Heart left ventricle (tissue), 16 donors: Measurements from ENCODE around the gene DISP2. TPM values are rescaled to one million over a fixed set of nuclear protein-coding genes. Genes with fewer than 3 reads are reported as not detected.

Experiments
- ATAC-seq, 4 donors: fragments of 200-7000 bp; cut with Tn5 transposase; one replicate each; pipeline ENCODE4 v1.9.1; 2020 to 2022; ENCODE audit warnings: moderate library complexity in 4 of 4, mild to moderate bottlenecking in 3 of 4, moderate number of reproducible peaks in 1 of 4
- DNase-seq, 5 donors: peaks; one replicate each; pipeline ENCODE4 v3.0.0-alpha.2; 2020
- H3K27ac ChIP-seq, 12 donors: fragments of 200-600 bp; sonication (generic) in 4 of 12; one replicate each; pipeline versions ENCODE4 v1.5.0 to v1.8.0; 2016 to 2022; ENCODE audit warnings: mild to moderate bottlenecking in 2 of 12
- H3K27me3 ChIP-seq, 9 donors: fragments of 200-600 bp; sonication (generic) in 2 of 9; one replicate each; pipeline versions ENCODE4 v1.5.1 to v1.8.0; 2016 to 2022; ENCODE audit warnings: mild to moderate bottlenecking in 3 of 9
- H3K36me3 ChIP-seq, 9 donors: fragments of 200-600 bp; sonication (generic) in 2 of 9; one replicate each; pipeline versions ENCODE4 v1.5.0 to v1.8.0; 2018 to 2022; ENCODE audit warnings: mild to moderate bottlenecking in 2 of 9
- H3K4me1 ChIP-seq, 12 donors: fragments of 200-600 bp; sonication (generic) in 4 of 12; one replicate each; pipeline versions ENCODE4 v1.5.0 to v1.8.0; 2016 to 2022; ENCODE audit warnings: mild to moderate bottlenecking in 3 of 12
- H3K4me3 ChIP-seq, 12 donors: fragments of 200-600 bp; sonication (generic) in 4 of 12; one replicate each; pipeline versions ENCODE4 v1.5.0 to v1.8.0; 2017 to 2022; ENCODE audit warnings: mild to moderate bottlenecking in 9 of 12, moderate library complexity in 4 of 12
- H3K9me3 ChIP-seq, 12 donors: fragments of 200-600 bp; sonication (generic) in 4 of 12; one replicate each; pipeline versions ENCODE4 v1.5.0 to v1.8.0; 2016 to 2022; ENCODE audit warnings: mild to moderate bottlenecking in 1 of 12
- CTCF ChIP-seq, 12 donors: fragments of 200-600 bp; sonication (generic) in 4 of 12; IDR thresholded peaks; one replicate each; pipeline versions ENCODE4 v1.5.0 to v1.8.0; 2018 to 2022; ENCODE audit warnings: antibody characterized with exemption in 12 of 12, mild to moderate bottlenecking in 5 of 12
- POLR2A ChIP-seq, 2 donors: fragments of 450-650 bp; IDR thresholded peaks; one replicate each; pipeline ENCODE4 v1.6.1; 2017; ENCODE audit warnings: antibody characterized with exemption in 2 of 2, mild to moderate bottlenecking in 2 of 2, moderate library complexity in 2 of 2
- WGBS, 4 donors: extraction: QIAGEN DNeasy Blood & Tissue Kit in 2 of 4; methylation state at CpG; one replicate each; pipeline versions ENCODE4 v1.1.5 to v1.1.7; 2013 to 2018; 5-methylcytosine and 5-hydroxymethylcytosine counted together
- intact Hi-C, 10 donors: fragments of 100-400 bp; cut with DNase I; formaldehyde crosslinking; loops; one replicate each; pipeline versions ENCODE4 v1.11.1 to v1.14.2; 2022
- polyA plus RNA-seq, 2 donors: library from polyadenylated mRNA; stranded (reverse); fragments of 200-250 nt; gene quantifications; one replicate each; pipeline ENCODE4 v1.2.3, GENCODE V29; 2013
- total RNA-seq, 9 donors: library from RNA; depleted of rRNA in 2 of 9; stranded (reverse); fragments of >200 nt in 2 of 9; fragmentation: NEBNext Ultra II Directional in 3 of 9; extraction: Animal tissue kit (Norgen Biotek cat#: 25700) in 3 of 9; gene quantifications; one replicate each; pipeline versions ENCODE4 v1.1.0 to v1.2.4, GENCODE V29; 2016 to 2023
- donor health status: ischemic (EF 13 %, LVEDD 7.1; RV severe dilation, severe dysfunction).
- donor health status: healthy with polysubstance abuse.
- donor health status: DM: no; HTN: yes; CAD: no.
- donor health status: DM: no; HTN: no; CAD: no.
- donor health status: ischemic (EF 25% LVEDD 6.9; RV normal size, moderate dysfunction).
- donor health status: ischemic (EF 25% LVEDD 5.7; RV mildly dilated, moderate dysfunction).
- donor health status: healthy.
- donor health status: DM: yes; HTN: yes; CAD: no.
- donor health status: ischemic (EF 35%, LVEDD 5.7; RV mildly dilated, moderate dysfunction).
- donor health status: nonischemic (EF 11% LVEDD 7.7; RV severe dilation, severe dysfunction).
- donor health status: DM: yes; HTN: yes; CAD: no.
- donor health status: PGD.
- donor health status: ischemic (EF 29% LVEDD 5.4; RV normal size, mild dysfunction).
- donor health status: nonischemic (EF 23%, LVEDD 6.1; RV moderate dilation, normal function).

Gene DISP2
- total and polyA plus RNA-seq, 11 donors: 0.10 to 1.8 (median 0.40) TPM

DNA sequence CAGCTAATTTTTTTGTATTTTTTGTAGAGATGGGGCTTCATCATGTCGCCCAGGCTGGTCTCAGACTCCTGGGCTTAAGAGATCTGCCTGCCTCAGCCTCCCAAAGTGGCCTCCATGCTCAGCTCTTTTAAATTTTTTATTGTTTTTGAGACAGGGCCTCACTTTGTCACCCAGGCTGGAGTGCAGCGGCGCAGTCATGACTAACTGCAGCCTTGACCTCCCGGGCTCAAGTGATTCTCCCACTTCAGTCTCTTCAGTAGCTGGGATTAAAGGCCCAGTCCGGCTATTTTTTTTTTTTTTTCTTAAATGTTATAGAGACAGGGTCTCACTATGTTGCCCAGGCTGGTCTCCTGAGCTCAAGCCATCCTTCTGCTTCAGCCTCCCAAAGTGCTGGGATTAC lies 67.7 kb downstream of the DISP2 start:
- H3K36me3 ChIP-seq: no peaks in the 10 kb centered on the region
- no peaks in the 10 kb centered on the region for H3K9me3 ChIP-seq
- H3K4me3 ChIP-seq: no peak overlapping the region
- H3K27ac ChIP-seq: no peak overlapping the region
- intact Hi-C loops: loop anchor here in 5 of 10 donors (2.0 to 10.0 kb wide), 5 partner anchors 111 to 381 kb away; no protein-coding TSS in a partner anchor
- TF ChIP-seq POLR2A (IDR thresholded peaks at IDR 0.05) (no peak), CTCF (IDR thresholded peaks at IDR 0.05) (no peak)
- ATAC-seq: no peak
- 91 to 97% (median 96%) methylated on average over 5 of the region's 5 CpGs for WGBS, 4 donors
- no peaks in the 10 kb centered on the region for H3K27me3 ChIP-seq
- DNase-seq: no peak
- H3K4me1 ChIP-seq: peaks cover 0 to 15% (median 12%) of the 10 kb centered on the region in 12 donors

GRCh38 chr15:40427188-40427587 lies 69.2 kb downstream of the DISP2 start:
- H3K27ac ChIP-seq: no peak overlapping the region
- intact Hi-C loops: loop anchor here in 3 of 10 donors (10.0 kb wide), 3 partner anchors 112 to 382 kb away; no protein-coding TSS in a partner anchor

GRCh38 chr15:40428185-40428584 lies 70.2 kb downstream of the DISP2 start:
- Histone ChIP-seq H3K4me1 (no peaks in the 10 kb centered on the region), H3K9me3 (no peaks in the 10 kb centered on the region), H3K4me3 (no peak overlapping the region), H3K27me3 (no peaks in the 10 kb centered on the region), H3K36me3 (no peaks in the 10 kb centered on the region), H3K27ac (no peak overlapping the region)
- 92 to 95% (median 93%) methylated on average over 3 to 4 of the region's 4 CpGs for WGBS, 4 donors
- no peak for DNase-seq
- no peak for ATAC-seq
- intact Hi-C loops: loop anchor here in 3 of 10 donors (10.0 kb wide), 3 partner anchors 113 to 383 kb away; no protein-coding TSS in a partner anchor
- TF ChIP-seq POLR2A (IDR thresholded peaks at IDR 0.05) (no peak), CTCF (IDR thresholded peaks at IDR 0.05) (no peak)

More at GRCh38 chr15:40427188-40427587, 69.2 kb downstream of the DISP2 start:
- Histone ChIP-seq H3K4me1 (peaks cover 0 to under 1% (median 0%) of the 10 kb centered on the region in 12 donors), H3K9me3 (no peaks in the 10 kb centered on the region), H3K36me3 (no peaks in the 10 kb centered on the region), H3K27me3 (no peaks in the 10 kb centered on the region), H3K4me3 (no peak overlapping the region)
- DNase-seq: no peak
- TF ChIP-seq POLR2A (IDR thresholded peaks at IDR 0.05): no peak
- TF ChIP-seq CTCF (IDR thresholded peaks at IDR 0.05): no peak
- 88 to 91% (median 90%) methylated on average over 9 of the region's 9 CpGs for WGBS, 4 donors
- no peak for ATAC-seq

Other genes starting within 250 kb of the DISP2 start
- 10 to 100 TPM in 2 of 9 donors, 1 to 10 TPM in 7; 1.2 to 12.9 (median 3.5) TPM for gene BMF, start 249.3 kb upstream of the DISP2 start, total RNA-seq
- gene BMF, start 249.3 kb upstream of the DISP2 start, polyA plus RNA-seq: 1 to 10 TPM; 2.5 to 2.9 TPM
- 1 to 10 TPM in 4 of 9 donors, under 1 TPM in 4, not detected in 1; 0.46 to 6.4 (median 1.2) TPM for gene BUB1B, start 197.2 kb upstream of the DISP2 start, total RNA-seq
- under 1 TPM; 0.11 to 0.14 TPM for gene BUB1B, start 197.2 kb upstream of the DISP2 start, polyA plus RNA-seq
- 10 to 100 TPM in 2 of 9 donors, 1 to 10 TPM in 7; 5.0 to 17.4 (median 8.0) TPM for gene PAK6, start 119.2 kb upstream of the DISP2 start, total RNA-seq
- 1 to 10 TPM in 1 of 2 donors, under 1 TPM in 1; 0.93 to 3.8 TPM for gene PAK6, start 119.2 kb upstream of the DISP2 start, polyA plus RNA-seq
- under 1 TPM in 5 of 9 donors, not detected in 4; 0.27 to 0.57 (median 0.45) TPM for gene ANKRD63, start 75.2 kb upstream of the DISP2 start, total RNA-seq
- gene ANKRD63, start 75.2 kb upstream of the DISP2 start, polyA plus RNA-seq: not detected
- gene PLCB2, start 50.3 kb upstream of the DISP2 start, total RNA-seq: 10 to 100 TPM in 2 of 9 donors, 1 to 10 TPM in 7; 1.6 to 46.2 (median 4.8) TPM
- 1 to 10 TPM; 3.5 to 7.7 TPM for gene PLCB2, start 50.3 kb upstream of the DISP2 start, polyA plus RNA-seq
- 10 to 100 TPM; 28.6 to 92.7 (median 40.1) TPM for gene INAFM2, start 34.5 kb upstream of the DISP2 start, total RNA-seq
- 10 to 100 TPM; 27.9 to 34.8 TPM for gene INAFM2, start 34.5 kb upstream of the DISP2 start, polyA plus RNA-seq
- 100 to 1,000 TPM in 7 of 9 donors, 10 to 100 TPM in 2; 54.1 to 165 (median 119) TPM for gene CCDC9B, start 17.3 kb upstream of the DISP2 start, total RNA-seq
- gene CCDC9B, start 17.3 kb upstream of the DISP2 start, polyA plus RNA-seq: 100 to 1,000 TPM in 1 of 2 donors, 10 to 100 TPM in 1; 38.0 to 121 TPM
- gene PHGR1, start 7.2 kb upstream of the DISP2 start, total RNA-seq: not detected
- 1 to 10 TPM in 1 of 2 donors, under 1 TPM in 1; 0.71 to 1.4 TPM for gene PHGR1, start 7.2 kb upstream of the DISP2 start, polyA plus RNA-seq
- gene KNSTRN, start 24.5 kb downstream of the DISP2 start, total RNA-seq: 10 to 100 TPM in 4 of 9 donors, 1 to 10 TPM in 5; 8.9 to 20.1 (median 9.9) TPM
- gene KNSTRN, start 24.5 kb downstream of the DISP2 start, polyA plus RNA-seq: 10 to 100 TPM in 1 of 2 donors, 1 to 10 TPM in 1; 8.0 to 16.7 TPM
- 100 to 1,000 TPM in 4 of 9 donors, 10 to 100 TPM in 5; 72.1 to 130 (median 99.8) TPM for gene IVD, start 47.6 kb downstream of the DISP2 start, total RNA-seq
- 10 to 100 TPM; 52.9 to 56.2 TPM for gene IVD, start 47.6 kb downstream of the DISP2 start, polyA plus RNA-seq
- 10 to 100 TPM; 12.8 to 28.4 (median 16.1) TPM for gene BAHD1, start 82.7 kb downstream of the DISP2 start, total RNA-seq
- gene BAHD1, start 82.7 kb downstream of the DISP2 start, polyA plus RNA-seq: 10 to 100 TPM in 1 of 2 donors, 1 to 10 TPM in 1; 7.8 to 17.3 TPM
- 10 to 100 TPM in 3 of 9 donors, 1 to 10 TPM in 6; 6.4 to 10.8 (median 8.6) TPM for gene CHST14, start 112.8 kb downstream of the DISP2 start, total RNA-seq
- 1 to 10 TPM; 6.0 to 6.2 TPM for gene CHST14, start 112.8 kb downstream of the DISP2 start, polyA plus RNA-seq
- 10 to 100 TPM; 13.0 to 38.2 (median 23.6) TPM for gene CCDC32, start 206.8 kb downstream of the DISP2 start, total RNA-seq
- gene CCDC32, start 206.8 kb downstream of the DISP2 start, polyA plus RNA-seq: 10 to 100 TPM; 28.2 to 34.8 TPM
- gene RPUSD2, start 211.1 kb downstream of the DISP2 start, total RNA-seq: 10 to 100 TPM in 2 of 9 donors, 1 to 10 TPM in 7; 5.8 to 11.0 (median 9.0) TPM
- gene RPUSD2, start 211.1 kb downstream of the DISP2 start, polyA plus RNA-seq: 1 to 10 TPM; 8.5 to 9.0 TPM
- gene KNL1, start 236.0 kb downstream of the DISP2 start, total RNA-seq: 1 to 10 TPM in 4 of 9 donors, under 1 TPM in 4, not detected in 1; 0.11 to 5.9 (median 1.0) TPM
- under 1 TPM; 0.04 to 0.07 TPM for gene KNL1, start 236.0 kb downstream of the DISP2 start, polyA plus RNA-seq